TTC549 (cell line): ENCODE measurements around the gene MYL1.

ENCODE experiments used
- FAIRE-seq: peaks from 2 replicates; lab custom pipeline; 2012; peaks lifted over from hg19 to GRCh38; lab: Jason Lieb, UNC

Gene MYL1

GRCh38 chr2:210315015-210315788 is at the start of gene MYL1:
TSS of gene MYL1 (minus strand) at chr2:210315174. CDS start at chr2:210315042, 132 bp downstream.
- FAIRE-seq = no peak

- FAIRE-seq = no peak
Observed at GRCh38 chr2:210363876-210364275, 48.9 kb upstream of the MYL1 start.

GRCh38 chr2:210363261-210363660 is 48.3 kb upstream of the MYL1 start:
- no peak for FAIRE-seq

GRCh38 chr2:210360412-210360811 is 45.4 kb upstream of the MYL1 start:
- no peak for FAIRE-seq

- no peak for FAIRE-seq
Observed at GRCh38 chr2:210356944-210357343, 42.0 kb upstream of the MYL1 start.

GRCh38 chr2:210337159-210337558 is 22.2 kb upstream of the MYL1 start:
- no peak for FAIRE-seq

GRCh38 chr2:210324906-210325305 is 9.9 kb upstream of the MYL1 start:
- no peak for FAIRE-seq

GRCh38 chr2:210324458-210324857 is 9.5 kb upstream of the MYL1 start:
- FAIRE-seq = no peak

- no peak for FAIRE-seq
Observed at GRCh38 chr2:210323003-210323402, 8.0 kb upstream of the MYL1 start.

- no peak for FAIRE-seq
Observed at GRCh38 chr2:210318891-210319290, 3.9 kb upstream of the MYL1 start.

- no peak for FAIRE-seq
Observed at GRCh38 chr2:210318486-210318885, 3.5 kb upstream of the MYL1 start.

- no peak for FAIRE-seq
Observed at GRCh38 chr2:210310550-210310949, 4.4 kb downstream of the MYL1 start.

- no peak for FAIRE-seq
Observed at GRCh38 chr2:210309548-210310233, 5.3 kb downstream of the MYL1 start.

- FAIRE-seq = no peak
Observed at GRCh38 chr2:210303498-210303897, 11.5 kb downstream of the MYL1 start.

- FAIRE-seq = no peak
Observed at GRCh38 chr2:210302326-210302725, 12.6 kb downstream of the MYL1 start.

- no peak for FAIRE-seq
Observed at GRCh38 chr2:210299866-210300373, 15.1 kb downstream of the MYL1 start.

GRCh38 chr2:210288408-210288807 is 26.6 kb downstream of the MYL1 start:
- FAIRE-seq = no peak

GRCh38 chr2:210287301-210287700 is 27.7 kb downstream of the MYL1 start:
- FAIRE-seq = no peak

- no peak for FAIRE-seq
Observed at GRCh38 chr2:210286123-210286680, 28.8 kb downstream of the MYL1 start.

- FAIRE-seq = no peak
Observed at GRCh38 chr2:210277133-210277532, 37.8 kb downstream of the MYL1 start.

GRCh38 chr2:210271300-210271699 is 43.7 kb downstream of the MYL1 start:
- FAIRE-seq = no peak

GRCh38 chr2:210269148-210269547 is 45.8 kb downstream of the MYL1 start:
- no peak for FAIRE-seq

- no peak for FAIRE-seq
Observed at GRCh38 chr2:210268281-210268680, 46.7 kb downstream of the MYL1 start.
